Thyroid gland (tissue), 4 donors: ENCODE data around the gene ADCY3.

Source experiments
- POLR2A ChIP-seq, 2 donors: fragments of 450-650 bp; IDR thresholded peaks; one replicate each; pipeline ENCODE4 v1.6.1; 2017; ENCODE audit warnings: antibody characterized with exemption in 2 of 2, mild to moderate bottlenecking in 2 of 2, moderate library complexity in 1 of 2
- TF ChIP-seq, protein P1 (sequence below), 6 experiments: fragments of 200-600 bp in 3 of 6; fragments of 450-650 bp in 3 of 6; sonication (generic) in 3 of 6; IDR thresholded peaks; one replicate each; pipeline ENCODE4 v1.5.1; 2016 to 2019; ENCODE audit warnings: antibody characterized with exemption in 6 of 6, mild to moderate bottlenecking in 2 of 6, inconsistent platforms in 1 of 6, moderate library complexity in 1 of 6

DNA sequence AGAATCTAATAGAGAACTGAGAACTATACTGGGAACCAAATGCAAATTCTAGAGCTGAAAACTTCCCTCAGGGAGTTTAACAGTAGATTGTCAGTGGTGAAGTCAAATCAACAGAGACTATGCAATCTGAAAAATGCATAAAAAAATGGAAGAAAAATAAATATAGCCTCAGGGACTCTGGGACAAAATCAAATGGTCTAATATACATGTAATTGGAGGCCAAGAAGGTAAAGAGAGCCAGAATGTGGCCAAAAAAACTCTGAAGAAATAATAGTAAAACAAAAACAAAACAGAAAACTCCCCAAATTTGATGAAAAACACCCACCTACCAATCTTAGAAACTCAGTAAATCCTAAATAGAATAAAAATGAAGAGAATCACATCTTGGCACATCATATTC lies 35.2 kb upstream of the ADCY3 start:
- TF ChIP-seq, protein P1, sequence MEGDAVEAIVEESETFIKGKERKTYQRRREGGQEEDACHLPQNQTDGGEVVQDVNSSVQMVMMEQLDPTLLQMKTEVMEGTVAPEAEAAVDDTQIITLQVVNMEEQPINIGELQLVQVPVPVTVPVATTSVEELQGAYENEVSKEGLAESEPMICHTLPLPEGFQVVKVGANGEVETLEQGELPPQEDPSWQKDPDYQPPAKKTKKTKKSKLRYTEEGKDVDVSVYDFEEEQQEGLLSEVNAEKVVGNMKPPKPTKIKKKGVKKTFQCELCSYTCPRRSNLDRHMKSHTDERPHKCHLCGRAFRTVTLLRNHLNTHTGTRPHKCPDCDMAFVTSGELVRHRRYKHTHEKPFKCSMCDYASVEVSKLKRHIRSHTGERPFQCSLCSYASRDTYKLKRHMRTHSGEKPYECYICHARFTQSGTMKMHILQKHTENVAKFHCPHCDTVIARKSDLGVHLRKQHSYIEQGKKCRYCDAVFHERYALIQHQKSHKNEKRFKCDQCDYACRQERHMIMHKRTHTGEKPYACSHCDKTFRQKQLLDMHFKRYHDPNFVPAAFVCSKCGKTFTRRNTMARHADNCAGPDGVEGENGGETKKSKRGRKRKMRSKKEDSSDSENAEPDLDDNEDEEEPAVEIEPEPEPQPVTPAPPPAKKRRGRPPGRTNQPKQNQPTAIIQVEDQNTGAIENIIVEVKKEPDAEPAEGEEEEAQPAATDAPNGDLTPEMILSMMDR (IDR thresholded peaks at IDR 0.05): no peak
- no peak for TF ChIP-seq POLR2A (IDR thresholded peaks at IDR 0.05)
